DMS79 treated with DMSO at 0.1 percent for 48 hours (cell line): ENCODE results near the gene GNG7.
"Not testable (repeated sequence)": the region's sequence is repeated elsewhere in the genome, so short reads cannot be mapped to it uniquely, and the experiment has no call there.

ENCODE experiments used
- DNase-seq: peaks from one replicate; lab custom pipeline; 2025; lab: John Stamatoyannopoulos, UW

Gene GNG7

DNA sequence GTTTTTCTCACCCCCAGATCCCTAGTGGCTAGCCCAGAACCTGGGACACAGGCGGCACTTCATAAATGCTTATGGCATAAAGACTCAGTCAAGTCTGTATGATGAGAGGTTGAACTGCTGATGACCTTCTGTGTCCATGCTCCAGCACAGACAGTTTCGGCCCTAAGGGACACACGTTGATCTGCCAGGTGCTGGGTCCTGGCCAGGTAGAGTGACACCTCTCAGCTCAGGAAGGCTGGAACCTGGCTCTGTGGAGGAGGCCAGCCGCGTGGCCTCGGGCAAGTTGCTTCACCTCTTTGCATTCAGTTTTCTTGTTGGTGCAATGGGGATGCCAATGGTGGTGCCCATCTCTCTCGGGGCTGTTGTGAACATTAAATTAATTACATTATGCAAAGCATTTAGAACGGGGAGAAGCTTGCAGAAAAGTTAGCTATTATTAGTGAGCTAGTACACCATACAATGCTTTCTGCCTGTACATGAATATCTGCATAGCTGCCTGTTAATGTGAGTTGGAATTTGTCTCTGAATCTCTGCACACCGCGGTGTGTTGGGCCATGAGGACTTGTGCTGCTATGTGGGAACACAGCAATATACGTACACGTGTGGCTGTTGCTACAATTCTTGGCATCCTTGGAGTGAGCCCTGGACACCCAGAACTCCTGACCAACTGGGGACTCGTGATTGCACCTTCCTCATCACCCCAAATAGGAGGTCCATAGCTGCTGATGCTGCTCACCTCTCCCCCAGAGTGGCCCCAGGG is 218.1 kb downstream of the GNG7 start:
- no peak for DNase-seq

DNA sequence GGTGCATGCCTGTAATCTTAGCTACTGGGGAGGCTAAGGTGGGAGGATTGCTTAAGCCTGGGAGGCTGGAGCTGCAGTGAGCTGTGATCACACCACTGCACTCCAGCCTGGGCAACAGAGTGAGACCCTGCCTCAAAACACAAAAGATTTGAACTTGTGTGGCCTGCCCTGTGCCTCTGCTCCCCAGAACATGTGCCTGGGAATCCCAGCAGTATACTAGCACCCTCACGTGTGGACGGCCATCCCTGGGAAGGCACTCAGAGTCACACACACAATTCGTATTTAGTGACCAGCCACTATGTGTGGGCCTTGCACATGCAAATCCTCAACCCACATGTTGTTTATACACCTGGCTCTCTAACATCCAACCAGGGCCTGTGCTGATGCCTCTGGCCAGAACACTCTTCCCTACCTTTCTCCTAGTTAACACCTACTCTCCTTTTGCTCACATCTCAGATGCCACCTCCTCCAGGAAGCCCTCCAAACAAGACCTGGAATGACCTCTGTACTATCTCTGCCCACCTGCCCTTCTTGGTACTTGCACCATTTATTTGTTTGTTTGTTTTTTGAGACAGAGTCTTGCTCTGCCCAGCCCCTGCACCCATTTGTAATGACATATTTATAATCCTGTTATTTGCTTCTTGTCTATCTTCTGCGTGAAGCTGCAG is 218.9 kb downstream of the GNG7 start:
- DNase-seq: no peak

DNA sequence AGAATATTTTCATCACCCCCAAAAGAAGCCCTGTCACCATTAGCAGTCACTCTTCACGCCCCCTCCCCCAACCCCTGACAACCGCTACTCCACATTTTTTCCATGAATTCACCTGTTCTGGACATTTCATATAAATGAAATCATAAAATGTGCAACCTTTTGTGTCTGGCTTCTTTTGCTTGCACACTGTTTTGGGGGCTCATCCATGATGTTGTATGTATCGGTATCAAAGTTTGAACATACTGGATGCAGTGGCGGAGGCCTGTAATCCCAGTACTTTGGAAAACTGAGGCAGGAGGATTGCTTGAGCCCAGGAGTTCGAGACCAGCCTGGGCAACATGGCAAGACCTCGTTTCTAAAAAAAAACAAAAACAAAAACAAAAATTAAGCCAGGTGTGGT is 219.4 kb downstream of the GNG7 start:
- no peak for DNase-seq

DNA sequence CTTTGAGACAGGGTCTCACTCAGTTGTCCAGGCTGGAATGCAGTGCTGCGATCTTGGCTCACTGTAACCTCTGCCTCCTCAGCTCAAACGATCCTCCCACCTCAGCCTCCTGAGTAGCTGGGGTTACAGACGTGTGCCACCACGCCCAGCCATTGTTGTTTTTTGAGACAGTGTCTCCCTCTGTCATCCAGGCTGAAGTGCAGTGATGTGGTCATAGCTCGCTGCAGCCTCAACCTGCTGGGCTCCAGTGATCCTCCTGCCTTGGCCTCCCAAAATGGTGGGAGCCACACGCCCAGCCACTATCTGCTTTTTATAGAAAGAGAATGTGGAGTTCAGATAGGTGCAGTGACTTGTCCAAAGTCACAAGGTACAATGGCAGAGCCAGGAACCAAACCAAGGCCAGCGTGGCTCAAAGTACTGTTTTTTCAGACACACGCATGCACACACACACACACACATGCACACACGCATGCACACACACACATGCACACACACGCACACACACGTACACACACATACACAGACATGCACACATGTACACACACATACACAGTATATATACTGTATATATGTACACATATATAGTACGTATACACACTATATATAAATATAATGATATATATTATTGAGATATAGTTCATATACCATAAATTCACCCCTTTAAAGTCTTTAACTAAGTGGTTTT is 220.0 kb downstream of the GNG7 start:
- DNase-seq: no peak

DNA sequence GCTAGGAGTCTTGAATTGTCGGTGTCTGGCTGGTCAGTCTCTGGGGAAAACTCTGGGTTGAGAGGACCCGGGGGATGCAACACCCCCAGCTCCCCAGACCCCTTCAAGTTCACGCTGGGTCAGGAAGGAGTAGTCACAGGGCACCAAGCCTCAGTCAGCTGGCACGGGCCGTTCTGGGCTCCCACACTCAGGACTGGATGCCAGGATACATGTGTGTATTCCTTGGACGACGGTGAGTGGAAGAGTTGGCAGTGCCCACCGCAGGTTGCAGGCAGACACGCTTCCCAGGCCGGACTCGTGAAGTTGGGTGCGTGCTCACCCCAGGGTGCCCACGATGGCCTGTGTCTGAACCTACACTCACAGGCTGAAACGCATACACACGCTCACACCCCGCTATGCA is 221.0 kb downstream of the GNG7 start:
- DNase-seq: no peak

DNA sequence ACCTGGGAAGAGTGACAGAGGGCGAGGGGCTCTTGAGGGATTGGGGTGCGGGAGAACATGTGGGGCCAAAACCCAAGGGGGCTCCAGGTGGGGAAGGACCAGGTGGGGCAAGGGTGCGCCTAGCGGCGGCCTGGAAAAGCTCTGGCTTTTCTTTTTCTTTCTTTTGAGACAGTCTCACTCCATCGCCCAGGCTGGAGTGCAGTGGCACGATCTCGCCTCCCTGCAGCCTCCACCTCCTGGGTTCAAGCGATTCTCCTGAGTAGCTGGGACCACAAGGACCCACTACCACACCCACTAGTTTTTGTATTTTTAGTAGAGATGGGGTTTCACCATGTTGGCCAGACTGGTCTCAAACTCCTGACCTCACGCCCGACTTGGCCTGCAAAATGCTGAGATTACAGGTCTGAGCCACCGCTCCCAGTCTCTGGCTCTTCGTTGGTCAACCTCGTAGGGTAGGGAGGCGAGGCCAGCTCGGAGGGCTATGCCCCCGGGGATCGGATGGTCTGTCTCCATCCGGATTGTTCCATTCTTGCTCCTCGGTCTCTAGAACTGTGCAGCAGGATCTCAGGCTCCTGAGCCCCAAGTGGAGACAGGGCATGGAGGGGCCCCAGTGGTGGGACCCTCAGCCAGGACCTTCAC is 222.8 kb downstream of the GNG7 start:
- no peak for DNase-seq

DNA sequence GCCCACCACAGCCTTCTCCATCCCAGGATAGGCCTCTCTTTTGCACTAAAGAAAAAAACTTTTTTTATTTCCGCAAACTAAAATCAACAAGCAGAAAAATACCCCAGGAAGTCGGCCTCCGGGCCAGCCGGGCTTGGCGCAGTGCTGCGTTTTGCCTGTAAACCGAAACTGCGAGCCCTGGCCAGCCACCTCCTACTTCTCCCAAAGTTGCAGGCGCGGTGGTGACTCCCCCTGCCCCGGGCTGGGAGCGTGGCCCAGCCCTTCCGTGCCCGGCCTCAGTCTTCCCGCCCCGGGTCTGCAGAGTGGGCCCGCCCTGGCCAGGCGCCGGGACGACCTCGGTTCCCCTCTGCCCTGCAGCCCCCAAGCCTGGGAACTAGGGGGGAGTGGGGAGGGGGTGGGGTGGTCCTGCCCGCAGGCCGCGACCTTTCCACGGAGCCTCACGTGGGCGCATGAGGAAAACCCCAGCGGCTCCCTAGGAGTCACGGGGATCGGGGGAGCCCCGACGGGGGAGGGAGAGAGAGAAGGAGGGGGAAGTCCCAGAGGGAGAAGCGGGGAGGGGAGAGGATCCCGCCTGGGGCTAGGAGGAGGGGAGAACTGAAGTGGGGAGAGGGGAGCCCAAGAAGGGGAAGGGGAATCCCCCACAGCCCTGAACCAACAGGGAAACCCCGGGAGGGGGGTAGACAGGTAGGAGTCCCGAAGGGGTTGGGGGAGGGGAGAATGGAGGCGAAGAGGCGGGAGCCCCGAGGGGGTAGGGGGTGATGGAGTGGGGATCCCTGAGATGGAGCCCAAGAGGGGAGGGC is 223.5 kb downstream of the GNG7 start:
- DNase-seq: no peak

DNA sequence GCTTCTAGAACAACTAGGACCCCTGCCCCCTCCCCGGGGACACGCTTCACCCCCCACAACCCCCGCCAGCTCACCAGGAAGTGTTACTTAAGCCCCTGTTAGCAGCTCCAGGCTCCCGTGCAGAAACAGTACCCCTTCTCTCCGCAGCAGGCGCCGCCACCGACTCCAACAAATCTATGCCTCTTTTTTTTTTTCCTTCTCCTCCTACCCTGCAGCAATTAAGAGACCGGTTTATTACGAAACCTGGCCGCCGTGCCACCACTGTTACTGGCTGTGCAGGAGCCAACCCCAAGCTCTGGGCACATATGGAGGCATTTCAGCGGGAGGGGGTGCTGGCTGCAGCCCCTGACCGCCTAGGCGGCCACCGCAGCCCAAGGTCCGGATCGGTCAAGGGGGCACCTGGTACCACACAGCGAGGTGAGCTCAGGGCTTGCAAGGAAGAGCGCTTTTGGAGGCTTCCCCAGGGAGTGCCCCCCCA is 224.2 kb downstream of the GNG7 start:
- no peak for DNase-seq

DNA sequence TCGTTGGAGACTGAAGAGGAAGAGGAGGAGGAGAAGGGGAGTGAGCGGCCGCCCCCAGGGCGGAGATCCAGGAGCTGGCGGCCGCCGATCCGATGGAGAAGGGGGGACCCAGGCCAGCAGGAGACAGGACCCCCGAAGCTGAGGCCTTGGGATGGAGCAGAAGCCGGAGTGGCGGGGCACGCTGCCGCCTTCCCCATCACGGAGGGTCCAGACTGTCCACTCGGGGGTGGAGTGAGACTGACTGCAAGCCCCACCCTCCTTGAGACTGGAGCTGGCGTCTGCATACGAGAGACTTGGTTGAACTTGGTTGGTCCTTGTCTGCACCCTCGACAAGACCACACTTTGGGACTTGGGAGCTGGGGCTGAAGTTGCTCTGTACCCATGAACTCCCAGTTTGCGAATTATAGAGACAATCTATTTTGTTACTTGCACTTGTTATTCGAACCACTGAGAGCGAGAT is 224.7 kb downstream of the GNG7 start:
- DNase-seq: no peak

DNA sequence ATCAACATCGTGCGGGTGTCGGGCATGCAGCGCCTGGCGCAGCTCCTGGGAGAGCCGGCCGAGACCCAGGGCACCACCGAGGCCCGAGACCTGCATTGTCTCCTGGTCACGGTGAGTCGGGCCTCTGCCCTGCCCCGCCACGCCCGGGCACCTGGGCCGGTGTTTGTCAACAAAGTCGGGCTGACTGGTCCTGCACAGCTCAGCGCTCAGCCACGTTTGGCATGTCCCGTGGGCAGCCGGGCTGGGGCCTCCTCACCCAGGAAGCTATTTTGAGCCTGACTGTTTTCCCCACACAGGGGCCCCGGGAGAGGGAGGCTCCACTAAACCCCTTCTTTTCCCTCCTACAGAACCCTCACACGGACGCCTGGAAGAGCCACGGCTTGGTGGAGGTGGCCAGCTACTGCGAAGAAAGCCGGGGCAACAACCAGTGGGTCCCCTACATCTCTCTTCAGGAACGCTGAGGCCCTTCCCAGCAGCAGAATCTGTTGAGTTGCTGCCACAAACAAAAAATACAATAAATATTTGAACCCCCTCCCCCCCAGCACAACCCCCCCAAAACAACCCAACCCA is 225.3 kb downstream of the GNG7 start:
- DNase-seq: no peak

DNA sequence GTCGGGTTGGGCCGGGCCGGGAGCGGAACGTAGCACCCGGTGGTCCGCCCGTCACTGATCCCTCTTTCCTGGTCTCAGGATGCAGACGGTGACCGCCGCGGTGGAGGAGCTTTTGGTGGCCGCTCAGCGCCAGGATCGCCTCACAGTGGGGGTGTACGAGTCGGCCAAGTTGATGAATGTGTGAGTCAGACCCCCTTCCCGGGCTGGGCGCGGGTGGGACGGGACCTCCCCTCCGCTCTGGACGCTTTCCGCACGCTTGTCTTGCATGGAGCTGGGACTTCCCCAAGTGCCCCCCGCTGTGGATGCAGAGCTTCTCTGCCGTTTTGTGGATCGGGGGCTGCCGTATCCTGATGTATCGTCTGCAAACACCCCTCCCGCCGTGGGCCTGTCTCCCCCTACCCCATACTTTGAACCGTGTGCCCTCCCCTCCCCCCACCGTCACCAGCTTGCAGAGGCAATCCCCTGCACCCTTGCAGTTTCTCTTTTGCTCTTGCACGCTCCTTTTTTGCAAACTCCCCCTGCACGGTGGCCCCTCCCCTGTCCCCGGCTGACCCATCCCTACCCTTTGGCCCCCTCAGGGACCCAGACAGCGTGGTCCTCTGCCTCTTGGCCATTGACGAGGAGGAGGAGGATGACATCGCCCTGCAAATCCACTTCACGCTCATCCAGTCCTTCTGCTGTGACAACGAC is 225.9 kb downstream of the GNG7 start:
- DNase-seq: no peak

DNA sequence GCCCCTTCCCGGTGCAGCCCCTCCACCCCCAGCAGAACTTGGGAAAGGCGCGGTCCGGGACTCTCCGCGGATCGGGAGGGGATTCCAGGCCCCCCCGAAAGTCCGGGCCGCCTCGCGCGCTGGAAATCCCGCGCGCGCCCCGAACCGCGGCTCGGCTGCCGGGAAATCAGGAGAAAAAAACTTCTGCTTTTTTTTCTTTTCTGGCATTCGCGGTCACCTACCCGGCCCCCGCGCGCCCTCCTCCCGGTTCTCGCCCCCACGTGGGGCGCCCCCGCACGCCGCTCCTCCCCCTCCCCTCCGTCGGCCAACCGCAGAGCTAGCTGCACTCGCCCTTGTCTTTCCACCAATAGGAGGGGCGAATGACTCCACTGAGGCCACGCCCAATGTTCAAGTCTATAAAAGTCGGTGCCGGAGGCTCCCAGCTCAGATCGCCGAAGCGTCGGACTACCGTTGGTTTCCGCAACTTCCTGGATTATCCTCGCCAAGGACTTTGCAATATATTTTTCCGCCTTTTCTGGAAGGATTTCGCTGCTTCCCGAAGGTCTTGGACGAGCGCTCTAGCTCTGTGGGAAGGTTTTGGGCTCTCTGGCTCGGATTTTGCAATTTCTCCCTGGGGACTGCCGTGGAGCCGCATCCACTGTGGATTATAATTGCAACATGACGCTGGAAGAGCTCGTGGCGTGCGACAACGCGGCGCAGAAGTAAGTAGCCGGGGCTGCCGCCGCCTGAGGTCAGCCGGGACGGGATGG is 226.6 kb downstream of the GNG7 start, which contains the start of gene GADD45B:
Gene GADD45B, plus strand, starts transcription at position 426 of the 749 bp plus-strand sequence. Its CDS starts 232 bp downstream, at position 658.
- peak; percentile 89 for DNase-seq

DNA sequence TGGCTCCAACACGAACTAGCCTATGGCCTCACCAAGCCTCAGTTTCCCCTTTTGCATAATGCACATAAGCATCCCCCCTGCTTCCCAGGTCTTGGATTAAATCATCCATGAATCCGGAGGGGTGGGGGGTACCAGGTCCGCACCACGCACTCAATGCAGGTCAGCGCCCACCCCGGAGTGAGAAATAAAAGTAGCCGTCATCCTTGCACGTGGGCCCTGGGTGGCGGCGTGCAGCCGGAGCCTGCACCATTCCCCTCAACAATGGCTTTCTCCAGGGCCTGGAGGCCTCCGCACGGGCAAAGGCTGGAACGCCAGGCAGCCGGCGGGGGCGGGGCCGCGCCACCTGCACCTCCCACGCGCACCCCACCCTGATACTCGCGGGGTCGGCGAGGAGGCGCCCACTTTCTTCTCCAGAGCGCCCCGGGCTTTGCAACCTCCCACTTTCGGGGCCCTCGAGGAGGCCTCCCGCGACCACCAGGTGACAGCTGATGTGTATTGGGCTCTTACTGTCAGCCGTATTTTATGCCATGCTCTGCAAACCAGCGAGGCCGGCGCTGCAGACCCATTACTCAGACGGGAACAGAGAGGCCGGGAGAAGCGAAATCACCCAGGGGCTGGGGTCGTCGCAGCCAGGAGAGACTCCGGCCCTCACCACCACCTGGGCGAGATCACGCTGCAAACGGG is 227.3 kb downstream of the GNG7 start:
- no peak for DNase-seq

DNA sequence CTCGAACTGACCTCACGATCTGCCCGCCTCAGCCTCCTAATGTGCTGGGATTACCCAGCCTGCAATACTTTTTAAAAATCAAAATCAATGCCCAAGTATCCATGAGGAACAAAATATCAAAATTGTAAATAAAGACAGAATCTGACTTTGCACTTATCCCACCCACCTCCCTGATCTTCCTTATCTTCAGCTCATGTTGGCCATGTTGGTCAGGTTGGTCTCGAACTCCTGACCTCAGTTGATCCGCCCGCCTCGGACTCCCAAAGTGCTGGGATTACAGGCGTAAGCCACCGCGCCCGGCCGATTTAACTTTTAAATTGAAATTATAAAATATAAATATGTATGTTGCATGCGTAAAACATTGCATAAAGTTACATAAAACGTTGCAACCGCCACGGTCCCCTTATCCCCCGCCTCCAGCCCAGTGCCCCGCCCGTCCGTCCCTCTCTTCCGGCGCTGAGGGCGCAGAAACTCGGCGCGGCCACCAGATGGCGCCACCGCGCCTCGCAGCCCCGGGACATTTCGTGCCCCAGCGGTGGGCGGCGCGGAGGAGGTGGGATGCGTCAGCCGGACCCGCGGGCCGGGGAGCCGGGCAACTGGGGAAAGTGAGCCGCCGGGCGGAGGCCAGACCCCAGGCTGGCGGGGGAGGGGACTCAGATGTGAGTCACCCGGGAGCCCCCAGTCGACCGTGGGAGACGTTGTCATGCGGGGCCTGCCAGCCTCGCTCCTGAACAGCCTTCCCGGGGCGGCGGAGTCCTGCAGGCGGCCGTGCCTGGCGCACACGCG is 228.1 kb downstream of the GNG7 start:
- peak; percentile 44 for DNase-seq

DNA sequence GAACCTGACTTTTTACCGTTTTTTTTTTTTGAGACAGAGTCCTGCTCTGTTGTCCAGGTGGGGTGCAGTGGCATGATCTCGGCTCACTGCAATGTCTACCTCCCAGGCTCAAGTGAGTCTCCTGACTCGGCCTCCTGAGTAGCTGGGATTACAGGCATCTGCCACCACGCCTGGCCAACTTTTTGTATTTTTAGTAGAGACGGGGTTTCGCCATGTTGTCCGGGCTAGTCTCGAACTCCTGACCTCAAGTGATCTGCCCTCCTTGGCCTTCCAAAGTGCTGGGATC is 232.6 kb downstream of the GNG7 start:
- DNase-seq: not testable (repeated sequence)

DNA sequence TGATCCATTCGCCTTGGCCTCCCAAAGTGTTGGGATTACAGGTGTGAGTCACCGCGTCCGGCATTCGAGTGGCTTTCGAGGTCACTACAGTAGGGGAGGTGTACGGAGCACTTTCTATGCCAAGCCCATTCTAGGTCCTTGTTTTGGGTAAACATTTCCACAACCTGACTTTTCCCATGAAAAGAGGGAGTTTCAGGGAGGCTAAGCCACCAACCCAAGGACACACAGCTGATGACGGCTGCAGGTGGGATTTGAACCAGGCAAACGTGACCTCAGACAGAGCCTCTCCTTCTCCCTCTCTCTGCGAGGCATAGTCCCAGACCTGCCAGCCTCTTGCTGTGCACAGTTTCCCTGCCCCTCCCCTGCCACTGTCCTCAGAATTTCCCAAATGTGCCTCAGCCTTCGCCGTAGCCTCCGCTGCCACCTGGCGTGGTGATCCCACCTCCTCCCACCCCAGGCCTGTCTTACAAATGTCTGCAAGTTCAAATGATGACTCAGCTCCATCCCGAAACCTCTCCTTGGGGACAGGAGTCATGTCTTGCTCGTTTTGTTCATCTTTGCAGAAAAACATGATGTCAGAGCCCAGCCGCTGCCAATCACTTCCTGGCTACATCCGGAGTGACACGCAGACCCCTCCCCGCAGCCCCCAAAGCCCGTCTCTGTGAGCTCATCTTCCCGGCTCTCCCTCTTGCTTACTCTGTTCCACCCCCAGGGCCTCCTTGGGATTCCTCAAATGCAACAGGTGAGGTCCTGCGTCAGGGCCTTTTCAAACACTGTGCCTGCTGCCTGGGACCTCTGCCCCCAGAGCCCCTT is 233.2 kb downstream of the GNG7 start:
- no peak for DNase-seq

DNA sequence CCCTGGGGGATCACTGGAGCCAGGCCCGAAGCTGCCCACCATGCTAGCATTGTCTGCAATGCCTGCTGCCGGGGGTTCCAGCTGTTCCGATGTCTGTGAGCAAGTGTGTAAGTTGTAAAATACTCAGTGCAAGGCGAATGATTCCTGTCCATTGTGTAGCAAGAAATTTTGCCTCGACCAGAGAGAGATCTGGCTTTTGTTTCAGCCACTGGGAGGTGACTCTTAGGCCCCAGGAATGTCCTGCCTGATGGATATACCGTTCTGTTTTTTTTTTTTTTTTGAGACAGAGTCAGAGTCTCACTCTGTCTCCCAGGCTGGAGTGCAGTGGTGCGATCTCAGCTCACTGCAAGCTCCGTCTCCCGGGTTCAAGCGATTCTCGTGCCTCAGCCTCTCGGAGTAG is 233.9 kb downstream of the GNG7 start:
- DNase-seq: no peak

DNA sequence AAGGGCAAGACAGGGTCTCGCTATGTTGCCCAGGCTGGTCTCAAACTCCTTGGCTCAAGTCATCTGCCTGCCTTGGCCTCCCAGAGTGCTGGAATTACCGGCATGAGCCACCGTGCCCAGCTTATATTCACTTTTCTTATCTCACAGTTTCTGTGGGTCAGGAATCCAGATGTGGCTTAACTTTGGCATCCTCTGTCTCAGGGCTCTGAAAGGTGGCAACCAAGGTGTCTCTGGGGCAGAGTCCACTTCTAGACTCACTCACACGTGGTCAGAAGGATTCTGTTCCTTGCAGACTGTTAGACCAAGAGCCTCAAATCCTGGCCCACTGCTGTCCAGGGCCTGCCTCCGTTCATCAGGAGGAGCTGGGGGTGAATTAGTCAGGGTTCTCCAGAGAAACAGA is 238.1 kb downstream of the GNG7 start:
- DNase-seq: no peak
